SK-N-MC (cell line): Measurements from ENCODE around the gene TMPRSS4.

Experiments used
- DNase-seq: peaks from one replicate; pipeline ENCODE4 v3.0.0-alpha.2; 2011; ENCODE audit warnings: low read depth, low spot score
- H3K27ac ChIP-seq: fragments of 200-600 bp; sonication (generic); 2 replicates; pipeline ENCODE4 v1.5.1; 2016; ENCODE audit warnings: mixed run types
- H3K36me3 ChIP-seq: fragments of 200-600 bp; sonication (generic); 2 replicates; pipeline ENCODE4 v1.6.1; 2017; ENCODE audit warnings: antibody characterized with exemption, low read length, mixed read lengths; ENCODE audit not compliant: insufficient read depth
- H3K4me3 ChIP-seq: fragments of 200-600 bp; sonication (generic); 2 replicates; pipeline ENCODE4 v1.5.1; 2016
- H3K9ac ChIP-seq: fragments of 200-600 bp; sonication (generic); 2 replicates; pipeline ENCODE4 v1.8.0; 2017; ENCODE audit warnings: mixed run types, mixed read lengths; ENCODE audit not compliant: insufficient read length
- H3K9me3 ChIP-seq: fragments of 200-600 bp; sonication (generic); 2 replicates; pipeline ENCODE4 v1.6.1; 2017; ENCODE audit warnings: low read depth, mild to moderate bottlenecking, antibody characterized with exemption, low read length, moderate library complexity, mixed read lengths
- EZH2 ChIP-seq: fragments of 200-600 bp; sonication (generic); IDR thresholded peaks from one replicate; pipeline ENCODE4 v1.6.1; 2017; ENCODE audit warnings: antibody characterized with exemption
- FOXP2 ChIP-seq: optimal IDR thresholded peaks from 2 replicates; pipeline ENCODE3; 2011; ENCODE audit warnings: mild to moderate bottlenecking, moderate library complexity; ENCODE audit not compliant: insufficient read depth; ENCODE audit errors: extremely low read length, control extremely low read depth
- POLR2AphosphoS5 ChIP-seq: IDR thresholded peaks from 2 replicates; pipeline ENCODE4 v1.6.1; 2012; ENCODE audit warnings: mild to moderate bottlenecking, low read depth, low read length, borderline replicate concordance

The TMPRSS4 gene

GRCh38 chr11:118076754-118077281, at the start of gene TMPRSS4:
TMPRSS4 (plus strand) TSS chr11:118077078; CDS start chr11:118077303, 225 bp downstream.
- no peak within 1 kb of the TSS for H3K4me3 ChIP-seq
- no peaks in the 10 kb centered on the region for H3K36me3 ChIP-seq
- H3K9ac ChIP-seq, result no peak within 1 kb of the TSS
- no peak for TF ChIP-seq FOXP2
- no peak for TF ChIP-seq EZH2
- no peak for TF ChIP-seq POLR2AphosphoS5
- H3K27ac ChIP-seq, result no peak within 1 kb of the TSS
- no peaks in the 10 kb centered on the region for H3K9me3 ChIP-seq
- DNase-seq, result no peak

- no peak overlapping the region for H3K27ac ChIP-seq
- TF ChIP-seq POLR2AphosphoS5 (no peak), FOXP2 (no peak), EZH2 (no peak)
- H3K36me3 ChIP-seq, result no peaks in the 10 kb centered on the region
- no peak overlapping the region for H3K4me3 ChIP-seq
- no peaks in the 10 kb centered on the region for H3K9me3 ChIP-seq
- no peak for DNase-seq
- no peak overlapping the region for H3K9ac ChIP-seq
Observed at GRCh38 chr11:118027694-118028093, 49.2 kb upstream of the TMPRSS4 start.

GRCh38 chr11:118028626-118029025, 48.3 kb upstream of the TMPRSS4 start:
- Histone ChIP-seq H3K36me3 (no peaks in the 10 kb centered on the region), H3K4me3 (no peak overlapping the region), H3K9me3 (no peaks in the 10 kb centered on the region), H3K27ac (no peak overlapping the region), H3K9ac (no peak overlapping the region)
- DNase-seq, result no peak
- TF ChIP-seq EZH2 (no peak), FOXP2 (no peak), POLR2AphosphoS5 (no peak)

GRCh38 chr11:118033443-118033842, 43.4 kb upstream of the TMPRSS4 start:
- no peak overlapping the region for H3K27ac ChIP-seq
- no peak overlapping the region for H3K9ac ChIP-seq
- TF ChIP-seq FOXP2, result no peak
- no peak for TF ChIP-seq EZH2
- no peak for TF ChIP-seq POLR2AphosphoS5
- no peak overlapping the region for H3K4me3 ChIP-seq
- no peaks in the 10 kb centered on the region for H3K9me3 ChIP-seq
- no peak for DNase-seq
- no peaks in the 10 kb centered on the region for H3K36me3 ChIP-seq

GRCh38 chr11:118042141-118042540, 34.7 kb upstream of the TMPRSS4 start:
- no peak for TF ChIP-seq FOXP2
- TF ChIP-seq EZH2, result no peak
- no peak for TF ChIP-seq POLR2AphosphoS5
- H3K27ac ChIP-seq, result no peak overlapping the region
- no peak for DNase-seq

GRCh38 chr11:118042796-118043195, 34.1 kb upstream of the TMPRSS4 start:
- no peak for DNase-seq
- H3K36me3 ChIP-seq, result no peaks in the 10 kb centered on the region
- no peak overlapping the region for H3K27ac ChIP-seq
- H3K9me3 ChIP-seq, result no peaks in the 10 kb centered on the region
- no peak for TF ChIP-seq EZH2
- TF ChIP-seq FOXP2, result no peak
- TF ChIP-seq POLR2AphosphoS5, result no peak
- H3K9ac ChIP-seq, result no peak overlapping the region
- H3K4me3 ChIP-seq, result no peak overlapping the region

More at GRCh38 chr11:118042141-118042540, 34.7 kb upstream of the TMPRSS4 start:
- H3K4me3 ChIP-seq, result no peak overlapping the region
- no peaks in the 10 kb centered on the region for H3K36me3 ChIP-seq
- no peaks in the 10 kb centered on the region for H3K9me3 ChIP-seq
- no peak overlapping the region for H3K9ac ChIP-seq

- no peak overlapping the region for H3K9ac ChIP-seq
- no peak for TF ChIP-seq POLR2AphosphoS5
- no peak for TF ChIP-seq FOXP2
- no peak for TF ChIP-seq EZH2
- H3K36me3 ChIP-seq, result no peaks in the 10 kb centered on the region
- no peaks in the 10 kb centered on the region for H3K9me3 ChIP-seq
- no peak overlapping the region for H3K4me3 ChIP-seq
- no peak for DNase-seq
- H3K27ac ChIP-seq, result no peak overlapping the region
Observed at GRCh38 chr11:118045191-118045590, 31.7 kb upstream of the TMPRSS4 start.

- DNase-seq, result no peak
- H3K4me3 ChIP-seq, result no peak overlapping the region
- TF ChIP-seq EZH2, result no peak
- no peak for TF ChIP-seq FOXP2
- no peak for TF ChIP-seq POLR2AphosphoS5
- no peak overlapping the region for H3K9ac ChIP-seq
- no peak overlapping the region for H3K27ac ChIP-seq
- no peaks in the 10 kb centered on the region for H3K36me3 ChIP-seq
- H3K9me3 ChIP-seq, result no peaks in the 10 kb centered on the region
Observed at GRCh38 chr11:118046051-118046963, 30.6 kb upstream of the TMPRSS4 start.
